Measurements from ENCODE around the gene FAM151A.

Gene FAM151A

DNA sequence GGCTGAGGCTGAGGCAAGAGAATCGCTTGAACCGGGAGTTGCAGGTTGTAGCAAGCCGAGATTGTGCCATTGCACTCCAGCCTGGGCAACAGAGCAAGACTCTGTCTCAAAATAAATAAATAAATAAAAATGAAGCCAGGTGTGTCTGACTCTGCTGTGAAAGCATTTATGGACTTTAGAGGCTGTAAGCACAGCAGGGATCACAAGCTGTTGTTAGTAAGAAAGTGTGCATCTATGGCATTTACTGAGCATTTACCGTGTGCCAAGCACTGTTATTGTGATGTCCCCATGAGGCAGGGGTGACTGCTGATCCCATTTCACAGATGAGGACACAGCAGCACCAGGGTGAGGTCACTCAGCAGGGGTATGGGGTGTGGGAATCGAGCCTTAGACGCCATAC, 20.1 kb downstream of the FAM151A start:
- no peak for DNase-seq

DNA sequence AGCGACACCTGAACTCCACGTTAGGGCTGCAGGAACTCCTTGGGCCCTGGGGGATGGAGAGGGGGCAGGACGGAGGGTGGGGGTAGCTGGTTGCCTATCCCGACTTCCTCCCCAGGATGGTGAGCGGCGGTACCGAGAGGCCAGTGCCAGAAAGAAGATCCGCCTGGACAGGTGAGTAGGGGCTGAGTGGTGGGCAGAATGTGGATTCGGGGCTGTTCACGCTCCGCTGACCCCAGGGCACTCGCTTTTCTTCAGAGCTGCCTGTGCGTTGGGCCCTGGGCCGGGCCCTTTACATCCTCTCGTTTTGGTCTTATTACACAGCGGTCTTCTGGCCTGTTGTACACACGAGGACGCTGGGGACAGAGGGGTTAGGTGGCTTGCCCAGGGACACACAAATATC, 20.8 kb downstream of the FAM151A start:
- DNase-seq = no peak

DNA sequence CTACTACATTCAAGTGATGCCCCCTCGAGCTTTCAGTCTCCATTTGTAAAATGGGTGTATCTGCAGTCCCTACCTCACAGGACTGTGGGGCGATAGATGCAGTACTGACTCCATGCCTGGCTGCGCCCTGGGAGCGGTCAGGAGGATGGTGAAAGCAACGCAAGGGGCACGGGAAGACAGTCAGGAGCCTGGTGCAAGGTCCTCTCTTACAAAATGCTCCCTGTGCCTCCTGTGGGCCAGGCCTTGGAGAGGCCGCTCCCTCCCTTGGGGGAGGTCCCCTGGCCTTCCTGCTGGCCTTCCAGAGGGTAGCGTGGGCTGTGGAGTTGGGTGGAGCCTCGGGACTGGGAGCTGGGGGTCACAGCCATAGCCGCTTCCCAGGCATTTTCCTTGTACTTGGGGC, 21.6 kb downstream of the FAM151A start:
- DNase-seq = peak; percentile 23

GRCh38 chr1:54600947-54601721, 22.2 kb downstream of the FAM151A start:
- no peak for DNase-seq

GRCh38 chr1:54599211-54599823, 24.0 kb downstream of the FAM151A start:
- no peak for DNase-seq

- no peak for DNase-seq
Observed at GRCh38 chr1:54597455-54598030, 25.8 kb downstream of the FAM151A start.

GRCh38 chr1:54596756-54597155, 26.6 kb downstream of the FAM151A start:
- no peak for DNase-seq

- DNase-seq = no peak
Observed at GRCh38 chr1:54595956-54596498, 27.3 kb downstream of the FAM151A start.

GRCh38 chr1:54594463-54594862, 28.9 kb downstream of the FAM151A start:
- DNase-seq = no peak

GRCh38 chr1:54593571-54594160, 29.7 kb downstream of the FAM151A start:
- no peak for DNase-seq

- DNase-seq = no peak
Observed at GRCh38 chr1:54591127-54591756, 32.1 kb downstream of the FAM151A start.

- DNase-seq = no peak
Observed at GRCh38 chr1:54588377-54588776, 34.9 kb downstream of the FAM151A start.

DNA sequence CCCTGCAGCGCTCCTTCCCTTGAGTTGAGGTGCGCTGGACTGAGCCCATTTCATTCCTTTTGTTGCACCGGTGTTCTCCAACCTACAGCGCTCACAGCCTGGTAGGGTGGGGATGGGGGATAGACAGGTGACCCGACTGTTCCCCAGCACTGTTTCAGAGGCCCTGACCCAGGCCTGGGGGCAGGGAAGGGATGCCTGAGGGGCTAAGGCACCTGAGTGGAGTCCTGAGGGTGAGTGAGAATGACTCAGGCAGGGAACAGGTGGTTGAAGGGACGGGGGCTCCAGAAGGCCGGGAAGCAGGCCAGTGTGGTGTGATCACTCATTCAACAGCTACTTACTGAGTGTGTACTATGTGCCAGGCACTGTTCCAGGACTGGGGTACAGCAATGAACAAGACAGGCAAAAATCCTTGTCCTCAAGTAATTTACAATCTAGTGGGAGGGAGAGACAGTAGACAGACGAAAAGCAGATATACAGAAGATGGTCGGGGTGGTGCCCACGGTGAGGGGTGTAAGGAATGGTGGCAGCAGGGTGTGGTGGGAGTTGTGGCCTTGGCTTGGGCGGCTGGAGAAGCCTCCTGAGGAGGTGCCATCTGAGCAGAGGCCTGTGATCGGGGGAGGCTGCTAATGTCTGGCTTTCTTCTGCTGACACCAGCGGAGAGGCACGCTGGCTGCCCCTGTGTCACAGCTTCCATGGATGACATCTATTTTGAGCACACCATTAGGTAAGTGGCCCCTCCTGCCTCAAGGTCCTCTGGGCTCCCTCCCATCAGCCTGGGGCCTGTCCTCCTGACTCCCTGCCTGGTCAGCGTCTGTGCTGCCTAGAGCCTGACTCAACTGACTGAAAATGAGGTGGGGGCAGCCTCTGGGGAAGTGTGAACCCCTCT, 37.9 kb downstream of the FAM151A start:
- no peak for DNase-seq

- DNase-seq = no peak
Observed at GRCh38 chr1:54584575-54584974, 38.8 kb downstream of the FAM151A start.

GRCh38 chr1:54583871-54584270, 39.5 kb downstream of the FAM151A start:
- no peak for DNase-seq

DNA sequence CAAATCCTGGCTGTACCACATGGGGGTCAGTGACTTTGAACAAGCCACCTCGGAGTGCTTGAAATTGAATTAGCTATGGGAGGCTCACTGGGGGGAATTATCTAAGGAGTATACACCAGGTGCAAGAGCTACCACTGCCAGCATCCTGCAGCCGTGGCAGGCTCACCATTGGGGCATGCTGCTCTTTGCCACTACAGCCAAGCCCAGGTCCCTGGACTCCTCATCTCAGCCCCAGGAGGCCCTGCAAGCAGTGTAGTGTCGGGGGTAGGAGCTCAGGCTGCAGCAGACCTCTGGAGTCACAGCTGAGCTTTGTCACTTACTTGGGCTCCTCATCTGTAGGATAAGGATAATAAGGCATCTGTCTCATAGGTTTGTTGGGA, 40.0 kb downstream of the FAM151A start:
- no peak for DNase-seq

GRCh38 chr1:54582566-54583306, 40.6 kb downstream of the FAM151A start:
- no peak for DNase-seq

DNA sequence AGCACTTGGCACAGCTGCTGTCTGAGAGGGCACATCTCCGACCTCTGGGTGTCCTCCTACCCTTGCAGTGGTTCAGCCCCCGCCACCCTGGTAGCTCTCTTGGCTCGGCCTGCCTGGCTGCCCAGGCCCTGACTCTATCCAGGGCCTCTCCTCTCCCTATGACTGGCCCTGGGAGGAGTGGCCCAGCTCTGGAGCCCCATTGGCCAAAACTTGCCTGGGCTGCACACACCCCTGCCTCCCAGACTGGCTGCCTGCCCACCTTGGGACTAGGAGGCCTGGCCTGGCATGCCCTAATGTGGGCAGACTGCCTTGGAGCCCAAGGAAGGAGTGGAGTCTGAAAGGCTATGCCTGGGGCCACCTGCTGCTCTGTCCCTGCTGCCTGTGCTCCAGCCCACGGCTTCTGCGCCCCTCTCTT, 41.7 kb downstream of the FAM151A start:
- DNase-seq = peak; percentile 43

DNA sequence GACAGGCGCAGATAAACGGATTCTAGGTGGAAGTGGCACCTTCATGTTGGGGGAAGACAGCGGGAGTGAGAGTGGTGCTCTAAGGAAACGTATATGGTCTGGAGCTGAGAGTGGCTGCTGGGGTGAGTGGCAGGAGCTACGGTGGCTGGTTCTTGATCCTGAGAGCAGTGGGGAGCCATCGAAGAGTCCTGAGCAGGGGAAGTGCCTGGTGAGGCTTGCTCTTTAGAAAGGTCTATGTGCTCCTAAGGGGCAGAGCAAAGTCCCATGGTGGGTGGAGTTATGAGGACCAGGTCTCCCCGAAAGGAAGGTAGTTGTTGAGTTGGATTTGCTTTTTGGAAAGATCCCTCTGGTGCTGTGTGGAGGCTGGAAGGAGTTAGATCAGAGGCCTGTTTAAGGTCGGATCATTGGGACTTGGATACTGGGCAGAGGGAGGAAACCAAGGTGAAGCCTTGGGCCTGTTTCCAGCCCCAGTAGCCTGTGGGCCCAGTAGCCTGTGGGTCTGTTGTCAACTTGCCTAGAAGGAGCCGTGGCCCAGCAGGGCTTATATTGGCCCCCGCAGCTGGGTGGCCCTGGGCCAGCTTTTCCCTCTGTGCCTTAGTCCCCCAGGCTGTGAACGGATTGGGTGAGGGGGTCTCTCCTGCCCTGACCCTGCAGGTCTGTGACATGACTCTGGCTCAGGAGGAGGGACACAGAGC, 42.3 kb downstream of the FAM151A start:
- no peak for DNase-seq

GRCh38 chr1:54579337-54579781, 44.0 kb downstream of the FAM151A start:
- no peak for DNase-seq

DNA sequence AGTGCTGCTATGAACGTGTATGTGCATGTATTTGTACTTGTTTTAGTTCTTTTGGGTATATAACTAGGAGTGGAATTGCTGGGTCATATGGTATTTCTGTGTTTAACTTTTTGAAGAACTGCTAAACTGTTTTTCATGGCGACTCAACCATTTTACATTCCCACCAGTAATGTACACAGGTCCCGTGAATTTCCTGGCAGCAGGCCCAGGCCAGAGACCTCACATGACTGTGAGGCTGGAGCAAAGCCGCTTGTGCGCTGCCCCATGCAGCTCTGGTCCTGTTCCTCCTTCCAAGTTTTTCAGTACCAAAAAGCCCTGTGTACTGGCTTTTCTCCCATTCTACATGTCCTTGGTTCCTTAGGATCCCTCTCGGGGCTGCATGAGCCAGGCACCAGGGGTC, 45.7 kb downstream of the FAM151A start:
- DNase-seq = no peak
